T-helper 17 cell (primary cell): Measurements from ENCODE around the gene SLC6A2. TPM values are rescaled to one million over a fixed set of nuclear protein-coding genes. Genes with fewer than 3 reads are reported as not detected.

Source experiments
- ATAC-seq: fragments of 150-1000 bp; cut with Tn5 transposase; 2 replicates; pipeline ENCODE4 v1.10.0; 2021; ENCODE audit warnings: mild to moderate bottlenecking, moderate library complexity
- DNase-seq, 3 donors: peaks; one replicate each; pipeline versions ENCODE4 v3.0.0 to v3.0.0-alpha.2; 2020 to 2021
- H3K9me3 ChIP-seq: one replicate; pipeline ENCODE4 v1.7.0; 2013; ENCODE audit warnings: low read length, mild to moderate bottlenecking; ENCODE audit not compliant: control insufficient read depth, poor library complexity, severe bottlenecking
- H3K27ac Mint-ChIP-seq: one replicate; pipeline ENCODE4 v1.8.0; 2022; ENCODE audit warnings: mild to moderate bottlenecking, moderate library complexity, mixed read lengths
- H3K27me3 Mint-ChIP-seq: one replicate; pipeline ENCODE4 v1.8.0; 2022; ENCODE audit warnings: mixed read lengths
- H3K36me3 Mint-ChIP-seq: one replicate; pipeline ENCODE4 v1.8.0; 2022; ENCODE audit warnings: low read depth, mixed read lengths
- H3K4me1 Mint-ChIP-seq: one replicate; pipeline ENCODE4 v1.8.0; 2022; ENCODE audit warnings: mild to moderate bottlenecking, mixed read lengths
- H3K4me3 Mint-ChIP-seq: one replicate; pipeline ENCODE4 v1.8.0; 2022; ENCODE audit warnings: mild to moderate bottlenecking, moderate library complexity, mixed read lengths
- total RNA-seq, 4 donors: library from RNA in 2 of 4; stranded (reverse) in 2 of 4; gene quantifications; one replicate each; pipeline ENCODE4 v1.2.3 and lab custom pipeline; 2022 to 2026

SLC6A2 gene
- total RNA-seq, 2 donors from 2014 or later, result not detected

DNA sequence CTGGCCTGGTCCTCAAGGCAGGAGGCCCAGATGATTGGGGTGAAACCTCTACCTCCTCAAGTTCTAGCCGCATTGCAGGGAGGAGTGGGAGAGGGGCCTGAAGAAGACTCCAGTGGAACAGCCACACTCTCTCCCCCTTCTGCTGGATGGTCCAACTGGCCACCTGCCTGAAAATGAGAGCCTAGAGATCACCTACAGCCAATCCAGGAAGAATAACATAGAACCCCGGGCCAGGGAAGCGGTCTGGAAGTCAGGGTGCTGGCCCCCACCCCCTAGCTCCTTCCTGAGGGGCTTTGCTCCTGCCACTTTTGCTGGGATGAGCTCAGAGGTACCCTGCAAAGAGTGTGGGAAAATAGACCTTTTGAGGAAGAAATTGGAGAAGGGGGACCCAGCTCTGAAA is 1.8 kb downstream of the SLC6A2 start:
- ATAC-seq (no peak), DNase-seq (no peak)
- H3K4me3 Mint-ChIP-seq, result no peak overlapping the region
- H3K9me3 ChIP-seq, result no peaks in the 10 kb centered on the region
- no peak overlapping the region for H3K27ac Mint-ChIP-seq
- no peaks in the 10 kb centered on the region for H3K4me1 Mint-ChIP-seq
- peaks cover 25% of the 10 kb centered on the region for H3K27me3 Mint-ChIP-seq
- H3K36me3 Mint-ChIP-seq, result peaks cover 2% of the 10 kb centered on the region

GRCh38 chr16:55658898-55659420 is 3.2 kb downstream of the SLC6A2 start:
- ATAC-seq, result no peak
- H3K36me3 Mint-ChIP-seq, result peaks cover 2% of the 10 kb centered on the region
- H3K4me1 Mint-ChIP-seq, result no peaks in the 10 kb centered on the region
- H3K27me3 Mint-ChIP-seq, result peaks cover 25% of the 10 kb centered on the region
- H3K4me3 Mint-ChIP-seq, result no peak overlapping the region
- H3K27ac Mint-ChIP-seq, result no peak overlapping the region
- no peak for DNase-seq
- H3K9me3 ChIP-seq, result no peaks in the 10 kb centered on the region

DNA sequence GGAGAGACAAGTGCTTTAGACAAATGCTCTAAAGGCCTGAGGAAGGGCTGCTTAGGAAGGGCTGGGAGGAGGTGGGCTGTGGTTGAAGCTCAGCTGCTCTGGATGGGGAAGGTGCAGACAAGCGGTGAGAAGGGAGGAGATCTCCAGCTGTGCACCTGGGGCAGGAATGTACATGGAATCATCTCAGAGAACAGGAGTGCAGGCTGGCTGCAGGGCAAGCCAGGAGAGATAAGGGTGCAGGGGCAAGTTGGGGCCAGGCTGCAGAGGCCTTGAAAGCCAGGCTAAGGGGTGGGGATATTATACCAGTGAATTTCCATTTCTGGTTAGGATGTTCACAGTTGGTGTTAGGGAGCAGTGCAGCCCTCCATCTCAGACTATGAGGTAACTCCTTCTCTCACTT is 4.2 kb downstream of the SLC6A2 start:
- Mint-ChIP-seq H3K27ac (no peak overlapping the region), H3K27me3 (peaks cover 25% of the 10 kb centered on the region), H3K4me1 (no peaks in the 10 kb centered on the region), H3K36me3 (peaks cover 2% of the 10 kb centered on the region), H3K4me3 (no peak overlapping the region)
- DNase-seq (no peak), ATAC-seq (no peak)
- H3K9me3 ChIP-seq, result no peaks in the 10 kb centered on the region

DNA sequence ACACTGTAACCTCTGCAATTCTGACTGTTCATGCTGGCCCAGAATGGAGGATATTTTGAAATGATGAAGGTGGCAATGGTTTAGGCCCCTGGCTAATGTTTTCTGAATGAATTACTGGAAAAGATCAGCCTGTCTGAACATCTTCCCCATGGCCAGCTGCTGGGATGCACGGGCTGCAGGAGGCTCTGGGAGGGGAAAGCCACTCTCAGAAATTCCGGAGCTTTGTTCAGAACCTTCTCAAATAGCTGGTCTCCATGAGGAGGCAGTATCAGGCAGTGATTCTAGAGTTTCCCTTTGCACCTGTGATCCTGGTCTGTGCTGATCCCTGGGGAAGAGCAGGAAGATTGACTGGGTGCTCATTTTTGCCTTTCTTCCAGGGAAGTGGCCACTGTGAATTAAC is 5.0 kb downstream of the SLC6A2 start:
- H3K27me3 Mint-ChIP-seq, result peaks cover 25% of the 10 kb centered on the region
- ATAC-seq, result no peak
- H3K9me3 ChIP-seq, result no peaks in the 10 kb centered on the region
- peaks cover 2% of the 10 kb centered on the region for H3K36me3 Mint-ChIP-seq
- no peaks in the 10 kb centered on the region for H3K4me1 Mint-ChIP-seq
- no peak overlapping the region for H3K27ac Mint-ChIP-seq
- no peak for DNase-seq
- H3K4me3 Mint-ChIP-seq, result no peak overlapping the region

GRCh38 chr16:55661941-55662643 is 6.3 kb downstream of the SLC6A2 start:
- DNase-seq (no peak), ATAC-seq (no peak)
- Mint-ChIP-seq H3K36me3 (no peaks in the 10 kb centered on the region), H3K27ac (no peak overlapping the region), H3K27me3 (peaks cover 27% of the 10 kb centered on the region), H3K4me1 (no peaks in the 10 kb centered on the region), H3K4me3 (no peak overlapping the region)
- H3K9me3 ChIP-seq, result no peaks in the 10 kb centered on the region

DNA sequence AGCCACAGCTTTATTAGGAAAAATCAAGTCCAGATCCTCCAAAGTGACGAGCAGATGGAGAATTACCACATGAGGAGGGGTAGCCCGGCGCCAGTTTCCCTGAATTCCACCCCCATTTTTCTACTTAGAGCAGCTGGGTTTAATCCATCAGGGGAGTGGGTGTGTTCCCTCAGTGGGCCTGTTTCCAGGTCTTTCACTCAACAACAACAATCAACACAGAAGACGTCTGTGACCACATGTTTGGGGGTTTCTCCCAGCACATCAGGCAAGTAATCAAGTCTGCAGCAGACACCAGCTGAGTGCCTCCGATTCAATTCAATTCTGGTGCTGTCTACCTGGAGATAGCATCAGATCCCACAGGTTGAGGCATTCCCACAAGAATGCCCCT is 6.8 kb downstream of the SLC6A2 start:
- Mint-ChIP-seq H3K36me3 (no peaks in the 10 kb centered on the region), H3K4me3 (no peak overlapping the region), H3K4me1 (no peaks in the 10 kb centered on the region), H3K27me3 (peaks cover 23% of the 10 kb centered on the region), H3K27ac (no peak overlapping the region)
- DNase-seq (no peak), ATAC-seq (no peak)
- H3K9me3 ChIP-seq, result no peaks in the 10 kb centered on the region

DNA sequence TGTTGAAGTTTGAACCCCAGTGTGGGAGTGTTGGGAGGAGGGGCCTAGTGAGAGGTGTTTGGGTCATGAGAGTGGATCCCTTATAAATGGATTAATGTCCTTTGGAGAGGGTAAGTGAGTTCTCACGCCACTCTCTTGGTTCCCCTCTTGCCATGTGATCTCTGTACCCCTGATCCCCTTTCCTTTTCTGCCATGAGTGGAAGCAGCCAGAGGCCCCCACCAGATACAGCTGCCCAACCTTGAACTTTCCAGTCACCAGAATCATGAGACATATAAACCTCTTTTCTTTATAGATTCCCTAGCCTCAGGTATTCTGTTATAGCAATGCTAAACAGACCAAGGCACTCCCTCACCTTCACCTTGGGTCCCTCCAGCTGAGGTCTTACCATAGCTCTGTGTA is 7.4 kb downstream of the SLC6A2 start:
- ATAC-seq, result no peak
- Mint-ChIP-seq H3K27ac (no peak overlapping the region), H3K4me1 (no peaks in the 10 kb centered on the region), H3K4me3 (no peak overlapping the region), H3K36me3 (no peaks in the 10 kb centered on the region), H3K27me3 (peaks cover 17% of the 10 kb centered on the region)
- H3K9me3 ChIP-seq, result no peaks in the 10 kb centered on the region
- no peak for DNase-seq

GRCh38 chr16:55663765-55664677 is 8.2 kb downstream of the SLC6A2 start:
- Mint-ChIP-seq H3K4me1 (no peaks in the 10 kb centered on the region), H3K27me3 (peaks cover 9% of the 10 kb centered on the region), H3K36me3 (no peaks in the 10 kb centered on the region), H3K4me3 (no peak overlapping the region), H3K27ac (no peak overlapping the region)
- no peaks in the 10 kb centered on the region for H3K9me3 ChIP-seq
- DNase-seq (no peak), ATAC-seq (no peak)

GRCh38 chr16:55664786-55665407 is 9.1 kb downstream of the SLC6A2 start:
- no peaks in the 10 kb centered on the region for H3K4me1 Mint-ChIP-seq
- peaks cover 9% of the 10 kb centered on the region for H3K27me3 Mint-ChIP-seq
- no peak overlapping the region for H3K4me3 Mint-ChIP-seq
- ATAC-seq (no peak), DNase-seq (no peak)
- no peaks in the 10 kb centered on the region for H3K36me3 Mint-ChIP-seq
- H3K9me3 ChIP-seq, result no peaks in the 10 kb centered on the region
- no peak overlapping the region for H3K27ac Mint-ChIP-seq

- H3K36me3 Mint-ChIP-seq, result no peaks in the 10 kb centered on the region
- H3K4me3 Mint-ChIP-seq, result no peak overlapping the region
- DNase-seq (no peak), ATAC-seq (no peak)
- no peaks in the 10 kb centered on the region for H3K4me1 Mint-ChIP-seq
- H3K27me3 Mint-ChIP-seq, result peaks cover 9% of the 10 kb centered on the region
- H3K27ac Mint-ChIP-seq, result no peak overlapping the region
- no peaks in the 10 kb centered on the region for H3K9me3 ChIP-seq
Observed at GRCh38 chr16:55665511-55665910, 9.7 kb downstream of the SLC6A2 start.

DNA sequence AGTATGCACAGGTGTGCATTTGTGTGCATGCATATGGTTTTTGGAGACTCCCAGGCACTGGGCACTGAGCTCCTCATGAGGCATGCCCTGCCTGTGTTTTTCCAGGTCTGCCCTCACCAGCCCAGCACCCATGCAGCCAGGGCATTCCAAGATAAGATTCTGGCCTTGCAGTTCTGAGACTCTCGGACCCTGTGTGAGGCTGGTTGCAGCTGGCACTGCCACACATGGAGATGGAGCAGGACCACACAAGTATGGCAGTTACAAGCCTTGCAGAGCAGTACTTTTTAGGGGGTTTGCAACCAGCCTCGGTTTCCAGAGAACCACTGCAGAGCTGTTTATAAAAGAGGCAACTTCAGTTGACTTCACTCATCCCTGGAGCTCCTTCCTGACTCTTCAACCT is 10.2 kb downstream of the SLC6A2 start:
- Mint-ChIP-seq H3K36me3 (no peaks in the 10 kb centered on the region), H3K4me3 (no peak overlapping the region), H3K4me1 (no peaks in the 10 kb centered on the region), H3K27ac (no peak overlapping the region), H3K27me3 (peaks cover 9% of the 10 kb centered on the region)
- DNase-seq, result no peak
- no peak for ATAC-seq
- H3K9me3 ChIP-seq, result no peaks in the 10 kb centered on the region

GRCh38 chr16:55667753-55668152 is 12.0 kb downstream of the SLC6A2 start:
- no peak for DNase-seq

More at GRCh38 chr16:55667753-55668152, 12.0 kb downstream of the SLC6A2 start:
- H3K27me3 Mint-ChIP-seq, result peaks cover 9% of the 10 kb centered on the region
- no peak overlapping the region for H3K4me3 Mint-ChIP-seq
- no peaks in the 10 kb centered on the region for H3K9me3 ChIP-seq
- no peak overlapping the region for H3K27ac Mint-ChIP-seq
- no peaks in the 10 kb centered on the region for H3K4me1 Mint-ChIP-seq
- ATAC-seq, result no peak
- no peaks in the 10 kb centered on the region for H3K36me3 Mint-ChIP-seq
